ENCODE data around the gene NUDT22.

DNA sequence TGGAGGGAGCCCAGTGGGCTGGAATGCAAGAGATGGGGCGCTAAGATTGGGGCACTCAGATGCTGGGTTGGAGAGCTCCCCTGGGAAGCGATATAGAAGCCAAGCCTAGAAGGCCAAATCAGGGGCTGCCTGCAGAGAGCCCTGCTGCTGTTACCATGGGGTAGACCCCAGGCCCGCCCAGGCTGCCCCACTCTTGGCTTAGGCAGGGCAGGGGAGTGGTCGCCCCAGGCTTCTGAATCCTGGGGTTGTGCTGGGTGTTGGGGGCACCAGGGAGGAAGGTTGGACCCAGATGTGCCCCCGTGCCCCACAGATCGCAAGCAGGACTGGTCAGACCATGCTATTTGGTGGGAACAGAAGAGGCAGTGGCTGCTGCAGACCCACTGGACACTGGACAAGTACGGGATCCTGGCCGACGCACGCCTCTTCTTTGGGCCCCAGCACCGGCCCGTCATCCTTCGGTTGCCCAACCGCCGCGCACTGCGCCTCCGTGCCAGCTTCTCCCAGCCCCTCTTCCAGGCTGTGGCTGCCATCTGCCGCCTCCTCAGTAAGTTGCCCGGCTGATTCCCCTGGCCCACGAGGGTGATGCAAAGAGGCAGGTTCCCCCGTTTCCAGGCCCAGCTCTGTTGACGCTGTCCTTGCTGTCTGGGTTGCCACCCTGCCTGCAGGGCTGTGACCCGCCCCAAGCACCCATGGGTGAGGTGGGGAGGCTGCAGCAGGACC is 15.6 kb upstream of the NUDT22 start:
- TF ChIP-seq, protein P1, sequence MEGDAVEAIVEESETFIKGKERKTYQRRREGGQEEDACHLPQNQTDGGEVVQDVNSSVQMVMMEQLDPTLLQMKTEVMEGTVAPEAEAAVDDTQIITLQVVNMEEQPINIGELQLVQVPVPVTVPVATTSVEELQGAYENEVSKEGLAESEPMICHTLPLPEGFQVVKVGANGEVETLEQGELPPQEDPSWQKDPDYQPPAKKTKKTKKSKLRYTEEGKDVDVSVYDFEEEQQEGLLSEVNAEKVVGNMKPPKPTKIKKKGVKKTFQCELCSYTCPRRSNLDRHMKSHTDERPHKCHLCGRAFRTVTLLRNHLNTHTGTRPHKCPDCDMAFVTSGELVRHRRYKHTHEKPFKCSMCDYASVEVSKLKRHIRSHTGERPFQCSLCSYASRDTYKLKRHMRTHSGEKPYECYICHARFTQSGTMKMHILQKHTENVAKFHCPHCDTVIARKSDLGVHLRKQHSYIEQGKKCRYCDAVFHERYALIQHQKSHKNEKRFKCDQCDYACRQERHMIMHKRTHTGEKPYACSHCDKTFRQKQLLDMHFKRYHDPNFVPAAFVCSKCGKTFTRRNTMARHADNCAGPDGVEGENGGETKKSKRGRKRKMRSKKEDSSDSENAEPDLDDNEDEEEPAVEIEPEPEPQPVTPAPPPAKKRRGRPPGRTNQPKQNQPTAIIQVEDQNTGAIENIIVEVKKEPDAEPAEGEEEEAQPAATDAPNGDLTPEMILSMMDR (IDR thresholded peaks at IDR 0.05; ENCODE audit: insufficient read depth, low read depth, low read length) = no peak
- TF ChIP-seq EZH2 (IDR thresholded peaks at IDR 0.05; ENCODE audit: insufficient read depth, low read length) = no peak
